KMS-11 (cell line): Measurements from ENCODE around the gene MRPL21.

Source experiments
- H2AFZ ChIP-seq: fragments of 200-600 bp; sonication (generic); 2 replicates; pipeline ENCODE4 v1.6.1; 2016; ENCODE audit warnings: antibody characterized with exemption, mixed run types, low read depth
- H3K27ac ChIP-seq: fragments of 200-600 bp; sonication (generic); 2 replicates; pipeline ENCODE4 v1.6.1; 2016; ENCODE audit warnings: mild to moderate bottlenecking, mixed run types
- H3K27me3 ChIP-seq: fragments of 200-600 bp; sonication (generic); 2 replicates; pipeline ENCODE4 v1.6.1; 2017; ENCODE audit warnings: mild to moderate bottlenecking, low read depth, mixed run types, moderate library complexity; ENCODE audit not compliant: insufficient read depth
- H3K36me3 ChIP-seq: fragments of 200-600 bp; sonication (generic); 2 replicates; pipeline ENCODE4 v1.6.1; 2017; ENCODE audit warnings: mild to moderate bottlenecking, mixed run types; ENCODE audit not compliant: insufficient read depth
- H3K4me1 ChIP-seq: fragments of 200-600 bp; sonication (generic); 2 replicates; pipeline ENCODE4 v1.6.1; 2016; ENCODE audit warnings: mild to moderate bottlenecking, low read depth, mixed run types; ENCODE audit not compliant: poor library complexity, severe bottlenecking
- H3K4me2 ChIP-seq: fragments of 200-600 bp; sonication (generic); 2 replicates; pipeline ENCODE4 v1.7.0; 2016; ENCODE audit warnings: mild to moderate bottlenecking, mixed run types
- H3K4me3 ChIP-seq: fragments of 200-600 bp; sonication (generic); IDR thresholded peaks from 2 replicates; pipeline ENCODE4 v1.6.1; 2017; ENCODE audit warnings: low read depth, low read length, mixed read lengths; ENCODE audit not compliant: insufficient read depth
- H3K79me2 ChIP-seq: fragments of 200-600 bp; sonication (generic); 2 replicates; pipeline ENCODE4 v1.6.1; 2016; ENCODE audit warnings: low read depth, mixed run types; ENCODE audit not compliant: insufficient read depth
- H3K9ac ChIP-seq: fragments of 200-600 bp; sonication (generic); 2 replicates; pipeline ENCODE4 v1.6.1; 2016; ENCODE audit warnings: mild to moderate bottlenecking, mixed run types
- H4K20me1 ChIP-seq: fragments of 200-600 bp; sonication (generic); 2 replicates; pipeline ENCODE4 v1.6.1; 2016; ENCODE audit warnings: mild to moderate bottlenecking, mixed run types; ENCODE audit not compliant: insufficient read depth
- TF ChIP-seq, protein P1 (sequence below): fragments of 200-600 bp; sonication (generic); conservative IDR thresholded peaks from 2 replicates; pipeline ENCODE4 v1.6.1; 2017; ENCODE audit warnings: low read depth, mild to moderate bottlenecking, antibody characterized with exemption, low read length, moderate library complexity, mixed read lengths

Gene MRPL21

DNA sequence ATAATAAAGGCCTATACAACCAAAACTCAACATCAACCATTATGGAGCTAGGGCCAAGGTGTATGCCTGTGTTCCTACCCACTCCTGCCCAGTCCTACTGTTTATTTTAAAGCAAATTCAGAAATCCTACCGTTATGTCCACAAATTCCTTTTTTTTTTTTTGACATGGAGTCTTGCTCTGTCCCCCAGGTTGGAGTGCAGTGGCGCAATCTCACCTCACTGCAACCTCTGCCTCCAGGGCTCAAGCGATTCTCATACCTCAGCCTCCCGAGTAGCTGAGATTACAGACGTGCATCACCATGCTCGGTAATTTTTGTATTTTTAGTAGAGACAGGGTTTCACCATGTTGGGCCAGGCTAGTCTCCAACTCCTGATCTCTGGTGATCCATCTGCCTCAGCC, 58.8 kb downstream of the MRPL21 start:
- H3K4me1 ChIP-seq, result peaks cover 25% of the 10 kb centered on the region
- H3K9ac ChIP-seq, result no peak overlapping the region
- H2AFZ ChIP-seq, result no peak overlapping the region
- no peak overlapping the region for H3K27ac ChIP-seq
- TF ChIP-seq, protein P1, sequence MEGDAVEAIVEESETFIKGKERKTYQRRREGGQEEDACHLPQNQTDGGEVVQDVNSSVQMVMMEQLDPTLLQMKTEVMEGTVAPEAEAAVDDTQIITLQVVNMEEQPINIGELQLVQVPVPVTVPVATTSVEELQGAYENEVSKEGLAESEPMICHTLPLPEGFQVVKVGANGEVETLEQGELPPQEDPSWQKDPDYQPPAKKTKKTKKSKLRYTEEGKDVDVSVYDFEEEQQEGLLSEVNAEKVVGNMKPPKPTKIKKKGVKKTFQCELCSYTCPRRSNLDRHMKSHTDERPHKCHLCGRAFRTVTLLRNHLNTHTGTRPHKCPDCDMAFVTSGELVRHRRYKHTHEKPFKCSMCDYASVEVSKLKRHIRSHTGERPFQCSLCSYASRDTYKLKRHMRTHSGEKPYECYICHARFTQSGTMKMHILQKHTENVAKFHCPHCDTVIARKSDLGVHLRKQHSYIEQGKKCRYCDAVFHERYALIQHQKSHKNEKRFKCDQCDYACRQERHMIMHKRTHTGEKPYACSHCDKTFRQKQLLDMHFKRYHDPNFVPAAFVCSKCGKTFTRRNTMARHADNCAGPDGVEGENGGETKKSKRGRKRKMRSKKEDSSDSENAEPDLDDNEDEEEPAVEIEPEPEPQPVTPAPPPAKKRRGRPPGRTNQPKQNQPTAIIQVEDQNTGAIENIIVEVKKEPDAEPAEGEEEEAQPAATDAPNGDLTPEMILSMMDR, result no peak
- H3K4me3 ChIP-seq, result no peak overlapping the region
- H3K79me2 ChIP-seq, result no peaks in the 10 kb centered on the region
- H3K27me3 ChIP-seq, result no peaks in the 10 kb centered on the region
- H3K36me3 ChIP-seq, result no peaks in the 10 kb centered on the region
- H4K20me1 ChIP-seq, result no peaks in the 10 kb centered on the region
- H3K4me2 ChIP-seq, result no peak overlapping the region; the same call in 1 of the 2 replicates

GRCh38 chr11:68844376-68844775, 59.3 kb downstream of the MRPL21 start:
- Histone ChIP-seq H3K4me2 (peak overlapping the region; percentile 67), H3K27me3 (no peaks in the 10 kb centered on the region), H3K4me3 (no peak overlapping the region), H3K79me2 (no peaks in the 10 kb centered on the region), H3K36me3 (no peaks in the 10 kb centered on the region), H2AFZ (peak overlapping the region; percentile 85; the same call in 1 of the 2 replicates), H3K27ac (peak overlapping the region; percentile 33; the same call in 1 of the 2 replicates), H3K4me1 (peaks cover 25% of the 10 kb centered on the region), H3K9ac (peak overlapping the region; percentile 30; the same call in 1 of the 2 replicates), H4K20me1 (no peaks in the 10 kb centered on the region)
- TF ChIP-seq, protein P1, result no peak

DNA sequence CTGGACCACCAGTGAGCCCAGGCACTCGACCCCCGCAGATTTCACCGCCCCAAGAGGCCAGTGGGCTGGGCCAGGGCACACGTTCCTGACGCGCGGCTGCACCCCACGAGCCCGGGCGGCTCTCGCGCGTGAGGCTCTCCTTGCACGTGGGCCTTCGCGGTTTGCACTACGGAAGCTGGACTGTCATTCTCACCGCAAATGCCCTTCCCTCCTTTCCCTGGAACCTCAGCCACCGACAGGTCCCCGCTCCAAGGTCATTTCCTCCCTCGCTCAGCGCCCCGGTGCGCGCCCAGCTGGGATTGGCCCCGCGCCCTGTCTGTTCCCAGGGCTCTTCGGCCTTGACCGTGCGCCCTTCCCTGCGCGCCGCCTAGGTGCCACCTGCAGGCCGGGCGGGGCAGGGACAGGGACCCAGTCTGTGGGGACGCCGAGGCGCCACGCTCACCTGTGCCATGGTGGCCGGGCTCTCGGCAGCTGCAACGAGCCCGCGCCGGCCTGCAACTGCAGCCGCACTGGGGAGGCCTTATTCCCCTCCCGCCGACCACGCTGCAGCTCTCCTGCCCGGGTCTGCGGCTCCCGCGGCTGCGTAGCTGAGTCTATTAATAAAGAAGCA, 59.8 kb downstream of the MRPL21 start:
- no peaks in the 10 kb centered on the region for H3K27me3 ChIP-seq
- H3K4me1 ChIP-seq, result peaks cover 25% of the 10 kb centered on the region
- peak overlapping the region; percentile 67 for H3K4me2 ChIP-seq
- TF ChIP-seq, protein P1, result peak; percentile 62
- no peaks in the 10 kb centered on the region for H3K36me3 ChIP-seq
- peak overlapping the region; percentile 30; the same call in 1 of the 2 replicates for H3K9ac ChIP-seq
- H2AFZ ChIP-seq, result peak overlapping the region; percentile 85
- no peaks in the 10 kb centered on the region for H4K20me1 ChIP-seq
- H3K4me3 ChIP-seq, result no peak overlapping the region
- peak overlapping the region; percentile 33; the same call in 1 of the 2 replicates for H3K27ac ChIP-seq
- no peaks in the 10 kb centered on the region for H3K79me2 ChIP-seq

GRCh38 chr11:68843052-68843561, 60.5 kb downstream of the MRPL21 start:
- H3K9ac ChIP-seq, result peak overlapping the region; percentile 30; the same call in 1 of the 2 replicates
- TF ChIP-seq, protein P1, result no peak
- peak overlapping the region; percentile 85 for H2AFZ ChIP-seq
- no peaks in the 10 kb centered on the region for H4K20me1 ChIP-seq
- H3K79me2 ChIP-seq, result peaks cover 2% of the 10 kb centered on the region; the same call in 1 of the 2 replicates
- H3K4me2 ChIP-seq, result peak overlapping the region; percentile 67
- no peaks in the 10 kb centered on the region for H3K27me3 ChIP-seq
- H3K36me3 ChIP-seq, result no peaks in the 10 kb centered on the region
- no peak overlapping the region for H3K4me3 ChIP-seq
- H3K4me1 ChIP-seq, result peaks cover 31% of the 10 kb centered on the region
- H3K27ac ChIP-seq, result no peak overlapping the region
